SK-N-SH (cell line): ENCODE measurements around the gene OR6C76.

ENCODE experiments used
- CHD2 ChIP-seq: fragments of 150-350 bp; IDR thresholded peaks from 2 replicates; pipeline ENCODE4 v1.6.1; 2018; ENCODE audit warnings: low read length; ENCODE audit not compliant: partially characterized antibody
- JUND ChIP-seq: IDR thresholded peaks from 2 replicates; pipeline ENCODE4 v1.4.0; 2012
- MAX ChIP-seq: IDR thresholded peaks from 2 replicates; pipeline ENCODE4 v1.4.0; 2012; ENCODE audit warnings: low read depth
- MXI1 ChIP-seq: IDR thresholded peaks from 2 replicates; pipeline ENCODE4 v1.6.1; 2012; ENCODE audit warnings: mild to moderate bottlenecking, low read depth, low read length, improper control_type of control experiment
- POLR2AphosphoS5 ChIP-seq: IDR thresholded peaks from 2 replicates; pipeline ENCODE4 v1.6.1; 2012; ENCODE audit warnings: low read depth, low read length
- RAD21 ChIP-seq: IDR thresholded peaks from 2 replicates; pipeline ENCODE4 v1.6.1; 2012; ENCODE audit warnings: mild to moderate bottlenecking, low read length
- RFX5 ChIP-seq: IDR thresholded peaks from 2 replicates; pipeline ENCODE4 v1.6.1; 2012; ENCODE audit warnings: mild to moderate bottlenecking, improper control_type of control experiment, low read length
- TAF1 ChIP-seq: IDR thresholded peaks from 2 replicates; pipeline ENCODE4 v1.6.1; 2012; ENCODE audit warnings: low read depth, mild to moderate bottlenecking, low read length, moderate library complexity, borderline replicate concordance
- USF2 ChIP-seq: fragments of 150-350 bp; IDR thresholded peaks from 2 replicates; pipeline ENCODE4 v1.6.1; 2017; ENCODE audit warnings: antibody characterized with exemption, low read length, low read depth, borderline replicate concordance
- TF ChIP-seq, protein P1 (sequence below): fragments of 200-600 bp; sonication (generic); IDR thresholded peaks from 2 replicates; pipeline ENCODE4 v1.6.1; 2017; ENCODE audit warnings: antibody characterized with exemption, mild to moderate bottlenecking, moderate library complexity
- TF ChIP-seq, protein P2 (sequence below): IDR thresholded peaks from 2 replicates; pipeline ENCODE4 v1.6.1; 2012; ENCODE audit warnings: mild to moderate bottlenecking, low read depth, low read length, moderate library complexity
- TF ChIP-seq, protein P3 (sequence below): fragments of 150-350 bp; IDR thresholded peaks from 2 replicates; pipeline ENCODE4 v1.6.1; 2016; ENCODE audit warnings: mild to moderate bottlenecking, low read depth, low read length

GRCh38 chr12:55425954-55426353 is at the start of gene OR6C76:
- TF ChIP-seq, protein P1, sequence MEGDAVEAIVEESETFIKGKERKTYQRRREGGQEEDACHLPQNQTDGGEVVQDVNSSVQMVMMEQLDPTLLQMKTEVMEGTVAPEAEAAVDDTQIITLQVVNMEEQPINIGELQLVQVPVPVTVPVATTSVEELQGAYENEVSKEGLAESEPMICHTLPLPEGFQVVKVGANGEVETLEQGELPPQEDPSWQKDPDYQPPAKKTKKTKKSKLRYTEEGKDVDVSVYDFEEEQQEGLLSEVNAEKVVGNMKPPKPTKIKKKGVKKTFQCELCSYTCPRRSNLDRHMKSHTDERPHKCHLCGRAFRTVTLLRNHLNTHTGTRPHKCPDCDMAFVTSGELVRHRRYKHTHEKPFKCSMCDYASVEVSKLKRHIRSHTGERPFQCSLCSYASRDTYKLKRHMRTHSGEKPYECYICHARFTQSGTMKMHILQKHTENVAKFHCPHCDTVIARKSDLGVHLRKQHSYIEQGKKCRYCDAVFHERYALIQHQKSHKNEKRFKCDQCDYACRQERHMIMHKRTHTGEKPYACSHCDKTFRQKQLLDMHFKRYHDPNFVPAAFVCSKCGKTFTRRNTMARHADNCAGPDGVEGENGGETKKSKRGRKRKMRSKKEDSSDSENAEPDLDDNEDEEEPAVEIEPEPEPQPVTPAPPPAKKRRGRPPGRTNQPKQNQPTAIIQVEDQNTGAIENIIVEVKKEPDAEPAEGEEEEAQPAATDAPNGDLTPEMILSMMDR = no peak
- TF ChIP-seq TAF1 (no peak), RFX5 (no peak), POLR2AphosphoS5 (no peak), CHD2 (no peak), MXI1 (no peak), USF2 (no peak), RAD21 (no peak), MAX (no peak), JUND (no peak)
- TF ChIP-seq, protein P2, sequence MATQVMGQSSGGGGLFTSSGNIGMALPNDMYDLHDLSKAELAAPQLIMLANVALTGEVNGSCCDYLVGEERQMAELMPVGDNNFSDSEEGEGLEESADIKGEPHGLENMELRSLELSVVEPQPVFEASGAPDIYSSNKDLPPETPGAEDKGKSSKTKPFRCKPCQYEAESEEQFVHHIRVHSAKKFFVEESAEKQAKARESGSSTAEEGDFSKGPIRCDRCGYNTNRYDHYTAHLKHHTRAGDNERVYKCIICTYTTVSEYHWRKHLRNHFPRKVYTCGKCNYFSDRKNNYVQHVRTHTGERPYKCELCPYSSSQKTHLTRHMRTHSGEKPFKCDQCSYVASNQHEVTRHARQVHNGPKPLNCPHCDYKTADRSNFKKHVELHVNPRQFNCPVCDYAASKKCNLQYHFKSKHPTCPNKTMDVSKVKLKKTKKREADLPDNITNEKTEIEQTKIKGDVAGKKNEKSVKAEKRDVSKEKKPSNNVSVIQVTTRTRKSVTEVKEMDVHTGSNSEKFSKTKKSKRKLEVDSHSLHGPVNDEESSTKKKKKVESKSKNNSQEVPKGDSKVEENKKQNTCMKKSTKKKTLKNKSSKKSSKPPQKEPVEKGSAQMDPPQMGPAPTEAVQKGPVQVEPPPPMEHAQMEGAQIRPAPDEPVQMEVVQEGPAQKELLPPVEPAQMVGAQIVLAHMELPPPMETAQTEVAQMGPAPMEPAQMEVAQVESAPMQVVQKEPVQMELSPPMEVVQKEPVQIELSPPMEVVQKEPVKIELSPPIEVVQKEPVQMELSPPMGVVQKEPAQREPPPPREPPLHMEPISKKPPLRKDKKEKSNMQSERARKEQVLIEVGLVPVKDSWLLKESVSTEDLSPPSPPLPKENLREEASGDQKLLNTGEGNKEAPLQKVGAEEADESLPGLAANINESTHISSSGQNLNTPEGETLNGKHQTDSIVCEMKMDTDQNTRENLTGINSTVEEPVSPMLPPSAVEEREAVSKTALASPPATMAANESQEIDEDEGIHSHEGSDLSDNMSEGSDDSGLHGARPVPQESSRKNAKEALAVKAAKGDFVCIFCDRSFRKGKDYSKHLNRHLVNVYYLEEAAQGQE = no peak
- TF ChIP-seq, protein P3, sequence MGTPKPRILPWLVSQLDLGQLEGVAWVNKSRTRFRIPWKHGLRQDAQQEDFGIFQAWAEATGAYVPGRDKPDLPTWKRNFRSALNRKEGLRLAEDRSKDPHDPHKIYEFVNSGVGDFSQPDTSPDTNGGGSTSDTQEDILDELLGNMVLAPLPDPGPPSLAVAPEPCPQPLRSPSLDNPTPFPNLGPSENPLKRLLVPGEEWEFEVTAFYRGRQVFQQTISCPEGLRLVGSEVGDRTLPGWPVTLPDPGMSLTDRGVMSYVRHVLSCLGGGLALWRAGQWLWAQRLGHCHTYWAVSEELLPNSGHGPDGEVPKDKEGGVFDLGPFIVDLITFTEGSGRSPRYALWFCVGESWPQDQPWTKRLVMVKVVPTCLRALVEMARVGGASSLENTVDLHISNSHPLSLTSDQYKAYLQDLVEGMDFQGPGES = no peak
